IPS DF 6.9 (cell line): Measurements from ENCODE around the gene ATP13A2.

Source experiments
- DNase-seq: peaks from one replicate; pipeline ENCODE4 v3.0.0-alpha.2; 2013; ENCODE audit warnings: low read depth, low spot score
- H3K27ac ChIP-seq: one replicate; pipeline ENCODE4 v1.5.1; 2013; ENCODE audit warnings: low read length, control low read depth
- H3K27me3 ChIP-seq: 2 replicates; pipeline ENCODE4 v1.6.1; 2013; ENCODE audit warnings: mild to moderate bottlenecking, low read length; ENCODE audit not compliant: control insufficient read depth, insufficient read depth
- H3K36me3 ChIP-seq: 2 replicates; pipeline ENCODE4 v1.6.1; 2013; ENCODE audit warnings: low read length; ENCODE audit not compliant: control insufficient read depth, insufficient read depth
- H3K4me1 ChIP-seq: 2 replicates; pipeline ENCODE4 v1.6.1; 2013; ENCODE audit warnings: low read length; ENCODE audit not compliant: control insufficient read depth, insufficient read depth
- H3K4me3 ChIP-seq: 2 replicates; pipeline ENCODE4 v1.5.1; 2013; ENCODE audit warnings: mild to moderate bottlenecking, low read length
- H3K9me3 ChIP-seq: 2 replicates; pipeline ENCODE4 v1.6.1; 2013; ENCODE audit warnings: low read length, inconsistent platforms; ENCODE audit not compliant: control insufficient read depth, insufficient read depth
- WGBS: extraction: QIAGEN DNeasy Blood & Tissue Kit; methylation state at CpG from one replicate; pipeline ENCODE4 v1.1.7; 2013; ENCODE audit warnings: mixed read lengths, missing lambda C conversion rate; ENCODE audit not compliant: insufficient read length, insufficient coverage; 5-methylcytosine and 5-hydroxymethylcytosine counted together

ATP13A2 gene

GRCh38 chr1:17030206-17030605 lies 18.5 kb upstream of the ATP13A2 start:
- DNase-seq: no peak
- WGBS: no CpG with 5 or more reads among the region's 4 CpGs
- H3K36me3 ChIP-seq: peaks cover 14% of the 10 kb centered on the region; the same call in 1 of the 2 replicates
- H3K4me1 ChIP-seq: no peaks in the 10 kb centered on the region
- H3K27me3 ChIP-seq: no peaks in the 10 kb centered on the region
- no peaks in the 10 kb centered on the region for H3K9me3 ChIP-seq
- no peak overlapping the region for H3K4me3 ChIP-seq
- no peak overlapping the region for H3K27ac ChIP-seq

- DNase-seq: no peak
- no CpG with 5 or more reads among the region's 5 CpGs for WGBS
- Histone ChIP-seq H3K27me3 (no peaks in the 10 kb centered on the region), H3K27ac (no peak overlapping the region), H3K36me3 (peaks cover 20% of the 10 kb centered on the region; the same call in 1 of the 2 replicates), H3K4me1 (no peaks in the 10 kb centered on the region), H3K9me3 (no peaks in the 10 kb centered on the region), H3K4me3 (no peak overlapping the region)
These were observed 17.0 kb upstream of the ATP13A2 start for GRCh38 chr1:17028662-17029188.

- Histone ChIP-seq H3K27me3 (no peaks in the 10 kb centered on the region), H3K4me1 (no peaks in the 10 kb centered on the region), H3K27ac (no peak overlapping the region), H3K36me3 (peaks cover 23% of the 10 kb centered on the region; the same call in 1 of the 2 replicates), H3K4me3 (no peak overlapping the region), H3K9me3 (no peaks in the 10 kb centered on the region)
- no CpG with 5 or more reads among the region's 2 CpGs for WGBS
- no peak for DNase-seq
These were observed 16.2 kb upstream of the ATP13A2 start for GRCh38 chr1:17027900-17028299.

GRCh38 chr1:17027403-17027802 lies 15.7 kb upstream of the ATP13A2 start:
- Histone ChIP-seq H3K27me3 (no peaks in the 10 kb centered on the region), H3K27ac (no peak overlapping the region), H3K4me3 (no peak overlapping the region), H3K9me3 (no peaks in the 10 kb centered on the region), H3K4me1 (no peaks in the 10 kb centered on the region), H3K36me3 (peaks cover 26% of the 10 kb centered on the region; the same call in 1 of the 2 replicates)
- no CpG with 5 or more reads among the region's 5 CpGs for WGBS
- DNase-seq: no peak

- Histone ChIP-seq H3K36me3 (peaks cover 39% of the 10 kb centered on the region; the same call in 1 of the 2 replicates), H3K9me3 (no peaks in the 10 kb centered on the region), H3K27me3 (no peaks in the 10 kb centered on the region), H3K4me1 (no peaks in the 10 kb centered on the region), H3K4me3 (no peak overlapping the region), H3K27ac (no peak overlapping the region)
- DNase-seq: no peak
- no CpG with 5 or more reads among the region's 1 CpG for WGBS
These were observed 13.0 kb upstream of the ATP13A2 start for GRCh38 chr1:17024721-17025120.

- no peaks in the 10 kb centered on the region for H3K9me3 ChIP-seq
- H3K4me1 ChIP-seq: no peaks in the 10 kb centered on the region
- no peak for DNase-seq
- H3K4me3 ChIP-seq: no peak overlapping the region
- no peaks in the 10 kb centered on the region for H3K27me3 ChIP-seq
- no CpG with 5 or more reads among the region's 3 CpGs for WGBS
- H3K36me3 ChIP-seq: peaks cover 39% of the 10 kb centered on the region; the same call in 1 of the 2 replicates
- no peak overlapping the region for H3K27ac ChIP-seq
These were observed 11.8 kb upstream of the ATP13A2 start for GRCh38 chr1:17023573-17023972.

GRCh38 chr1:17023102-17023501 lies 11.4 kb upstream of the ATP13A2 start:
- no peak for DNase-seq
- no CpG with 5 or more reads among the region's 4 CpGs for WGBS
- Histone ChIP-seq H3K4me1 (no peaks in the 10 kb centered on the region), H3K27ac (no peak overlapping the region), H3K4me3 (no peak overlapping the region), H3K9me3 (no peaks in the 10 kb centered on the region), H3K27me3 (no peaks in the 10 kb centered on the region), H3K36me3 (peaks cover 41% of the 10 kb centered on the region; the same call in 1 of the 2 replicates)

- Histone ChIP-seq H3K4me3 (no peak overlapping the region), H3K36me3 (peaks cover 36% of the 10 kb centered on the region; the same call in 1 of the 2 replicates), H3K4me1 (no peaks in the 10 kb centered on the region), H3K27me3 (no peaks in the 10 kb centered on the region), H3K9me3 (no peaks in the 10 kb centered on the region), H3K27ac (no peak overlapping the region)
- DNase-seq: no peak
- WGBS: no CpG with 5 or more reads among the region's 10 CpGs
These were observed 10.2 kb upstream of the ATP13A2 start for GRCh38 chr1:17021896-17022295.

- no peak for DNase-seq
- Histone ChIP-seq H3K4me1 (peaks cover 4% of the 10 kb centered on the region; the same call in 1 of the 2 replicates), H3K4me3 (no peak overlapping the region), H3K27me3 (no peaks in the 10 kb centered on the region), H3K36me3 (peaks cover 33% of the 10 kb centered on the region; the same call in 1 of the 2 replicates), H3K9me3 (no peaks in the 10 kb centered on the region), H3K27ac (no peak overlapping the region)
- no CpG with 5 or more reads among the region's 2 CpGs for WGBS
These were observed 8.8 kb upstream of the ATP13A2 start for GRCh38 chr1:17020502-17020901.

- Histone ChIP-seq H3K9me3 (no peaks in the 10 kb centered on the region), H3K27ac (no peak overlapping the region), H3K27me3 (no peaks in the 10 kb centered on the region), H3K4me3 (no peak overlapping the region), H3K4me1 (peaks cover 4% of the 10 kb centered on the region; the same call in 1 of the 2 replicates), H3K36me3 (peaks cover 28% of the 10 kb centered on the region; the same call in 1 of the 2 replicates)
- no CpG with 5 or more reads among the region's 1 CpG for WGBS
- DNase-seq: no peak
These were observed 7.1 kb upstream of the ATP13A2 start for GRCh38 chr1:17018849-17019248.

GRCh38 chr1:17017435-17017834 lies 5.7 kb upstream of the ATP13A2 start:
- Histone ChIP-seq H3K9me3 (no peaks in the 10 kb centered on the region), H3K27me3 (no peaks in the 10 kb centered on the region), H3K27ac (no peak overlapping the region), H3K36me3 (peaks cover 22% of the 10 kb centered on the region; the same call in 1 of the 2 replicates), H3K4me3 (no peak overlapping the region), H3K4me1 (peaks cover 14% of the 10 kb centered on the region)
- DNase-seq: no peak
- WGBS: no CpG with 5 or more reads among the region's 7 CpGs
